ENCODE data around the gene HOXC12.

HOXC12 gene

GRCh38 chr12:54003625-54004024, 48.9 kb downstream of the HOXC12 start:
- no peak overlapping the region for H3K27ac ChIP-seq
- H3K27me3 ChIP-seq, result peaks cover 100% of the 10 kb centered on the region in 11 experiments
- H3K9me3 ChIP-seq (replicated peaks in 1 of 11), result peaks cover 0 to 11% (median 7%) of the 10 kb centered on the region in 11 experiments; a peak in 13 of 22 replicates
- TF ChIP-seq Cebpa-rat (IDR thresholded peaks at IDR 0.05), result no peak
- peaks cover 0 to 15% (median 10%) of the 10 kb centered on the region in 10 experiments; a peak in 14 of 20 replicates for H3K4me1 ChIP-seq
- H3K9ac ChIP-seq, result no peak overlapping the region
- H3K36me3 ChIP-seq, result no peaks in the 10 kb centered on the region
- no peak overlapping the region for H3K4me2 ChIP-seq
- no peak overlapping the region for H3K4me3 ChIP-seq
- H4K20me1 ChIP-seq, result peaks cover 0 to 93% (median 81%) of the 10 kb centered on the region in 11 experiments; a peak in 16 of 22 replicates

GRCh38 chr12:54004063-54004840, 49.5 kb downstream of the HOXC12 start:
- Histone ChIP-seq H3K4me1 (peaks cover 0 to 15% (median 10%) of the 10 kb centered on the region in 10 experiments; a peak in 14 of 20 replicates), H3K27me3 (peaks cover 99 to 100% (median 100%) of the 10 kb centered on the region in 11 experiments), H3K4me3 (no peak overlapping the region), H3K4me2 (0 out of 22 replicates have a peak overlapping the region, but pooled peaks of 1 of the 11 experiments have one; percentile 24), H3K9me3 (replicated peaks in 1 of 11) (peaks cover 0 to 11% (median 7%) of the 10 kb centered on the region in 11 experiments; a peak in 13 of 22 replicates), H3K36me3 (no peaks in the 10 kb centered on the region), H3K9ac (no peak overlapping the region), H3K27ac (no peak overlapping the region), H4K20me1 (peaks cover 0 to 92% (median 81%) of the 10 kb centered on the region in 11 experiments; a peak in 16 of 22 replicates)
- TF ChIP-seq Cebpa-rat (IDR thresholded peaks at IDR 0.05), result no peak

GRCh38 chr12:54004841-54005530, 50.3 kb downstream of the HOXC12 start:
- peaks cover 99 to 100% (median 100%) of the 10 kb centered on the region in 11 experiments for H3K27me3 ChIP-seq

GRCh38 chr12:54005531-54005852, 50.8 kb downstream of the HOXC12 start:
- Histone ChIP-seq H3K4me2 (no peak overlapping the region), H3K9me3 (replicated peaks in 1 of 11) (peaks cover 0 to under 1% (median 0%) of the 10 kb centered on the region in 11 experiments; a peak in 1 of 22 replicates), H3K36me3 (no peaks in the 10 kb centered on the region), H4K20me1 (peaks cover 0 to 93% (median 89%) of the 10 kb centered on the region in 11 experiments; a peak in 17 of 22 replicates), H3K27me3 (peaks cover 99 to 100% (median 100%) of the 10 kb centered on the region in 11 experiments), H3K27ac (no peak overlapping the region), H3K4me1 (peaks cover 0 to 15% (median 10%) of the 10 kb centered on the region in 10 experiments; a peak in 14 of 20 replicates), H3K4me3 (no peak overlapping the region), H3K9ac (no peak overlapping the region)
- TF ChIP-seq Cebpa-rat (IDR thresholded peaks at IDR 0.05), result no peak

More at GRCh38 chr12:54004841-54005530, 50.3 kb downstream of the HOXC12 start:
- peaks cover 0 to 15% (median 10%) of the 10 kb centered on the region in 10 experiments; a peak in 14 of 20 replicates for H3K4me1 ChIP-seq
- H3K4me3 ChIP-seq, result no peak overlapping the region
- H3K4me2 ChIP-seq, result peak overlapping the region in 2 of 11 experiments; percentile 3 to 24; a peak in 1 of 22 replicates
- no peak for TF ChIP-seq Cebpa-rat (IDR thresholded peaks at IDR 0.05)
- peaks cover 0 to 6% (median 4%) of the 10 kb centered on the region in 11 experiments; a peak in 10 of 22 replicates for H3K9me3 ChIP-seq (replicated peaks in 1 of 11)
- no peaks in the 10 kb centered on the region for H3K36me3 ChIP-seq
- H4K20me1 ChIP-seq, result peaks cover 0 to 93% (median 88%) of the 10 kb centered on the region in 11 experiments; a peak in 17 of 22 replicates
- H3K27ac ChIP-seq, result no peak overlapping the region
- H3K9ac ChIP-seq, result no peak overlapping the region

GRCh38 chr12:54005853-54006558, 51.3 kb downstream of the HOXC12 start:
- peak overlapping the region in 5 of 11 experiments; percentile 2 to 21 (median 3); a peak in 4 of 22 replicates for H3K9ac ChIP-seq
- H4K20me1 ChIP-seq, result peaks cover 0 to 93% (median 88%) of the 10 kb centered on the region in 11 experiments; a peak in 17 of 22 replicates
- no peak overlapping the region for H3K27ac ChIP-seq
- no peak for TF ChIP-seq Cebpa-rat (IDR thresholded peaks at IDR 0.05)
- H3K4me2 ChIP-seq, result peak overlapping the region; percentile 63 to 94 (median 79)
- H3K27me3 ChIP-seq, result peaks cover 99 to 100% (median 100%) of the 10 kb centered on the region in 11 experiments
- no peaks in the 10 kb centered on the region for H3K36me3 ChIP-seq
- peak overlapping the region in 9 of 10 experiments; percentile 6 to 59 (median 39); a peak in 15 of 20 replicates for H3K4me3 ChIP-seq
- no peaks in the 10 kb centered on the region for H3K9me3 ChIP-seq (replicated peaks in 1 of 11)
- peaks cover 0 to 15% (median 10%) of the 10 kb centered on the region in 10 experiments; a peak in 14 of 20 replicates for H3K4me1 ChIP-seq

- no peaks in the 10 kb centered on the region for H3K9me3 ChIP-seq (replicated peaks in 1 of 11)
- H3K4me1 ChIP-seq, result peaks cover 0 to 17% (median 10%) of the 10 kb centered on the region in 10 experiments; a peak in 14 of 20 replicates
- peak overlapping the region; percentile 63 to 94 (median 79) for H3K4me2 ChIP-seq
- TF ChIP-seq Cebpa-rat (IDR thresholded peaks at IDR 0.05), result no peak
- H3K27ac ChIP-seq, result no peak overlapping the region
- peak overlapping the region in 5 of 11 experiments; percentile 2 to 21 (median 3); a peak in 3 of 22 replicates for H3K9ac ChIP-seq
- H3K36me3 ChIP-seq, result no peaks in the 10 kb centered on the region
- H3K27me3 ChIP-seq, result peaks cover 99 to 100% (median 100%) of the 10 kb centered on the region in 11 experiments
- H4K20me1 ChIP-seq, result peaks cover 0 to 94% (median 88%) of the 10 kb centered on the region in 11 experiments; a peak in 17 of 22 replicates
- H3K4me3 ChIP-seq, result peak overlapping the region in 9 of 10 experiments; percentile 6 to 59 (median 39); a peak in 15 of 20 replicates
These were observed 52.0 kb downstream of the HOXC12 start for GRCh38 chr12:54006559-54007220.

- peaks cover 0 to 17% (median 10%) of the 10 kb centered on the region in 10 experiments; a peak in 14 of 20 replicates for H3K4me1 ChIP-seq
- H3K27me3 ChIP-seq, result peaks cover 99 to 100% (median 100%) of the 10 kb centered on the region in 11 experiments
- H3K27ac ChIP-seq, result no peak overlapping the region
- H3K4me3 ChIP-seq, result no peak overlapping the region
- H3K4me2 ChIP-seq, result no peak overlapping the region; a peak in 1 of 22 replicates
- TF ChIP-seq Cebpa-rat (IDR thresholded peaks at IDR 0.05), result no peak
- 0 out of 22 replicates have a peak, but pooled peaks cover 0 to under 1% (median 0%) of the 10 kb centered on the region in 11 experiments for H3K9me3 ChIP-seq (replicated peaks in 1 of 11)
- H3K9ac ChIP-seq, result no peak overlapping the region
- H4K20me1 ChIP-seq, result peaks cover 0 to 93% (median 83%) of the 10 kb centered on the region in 11 experiments; a peak in 18 of 22 replicates
- H3K36me3 ChIP-seq, result no peaks in the 10 kb centered on the region
These were observed 53.0 kb downstream of the HOXC12 start for GRCh38 chr12:54007538-54008259.

Measured in BLaER1 treated with 17β-estradiol and CSF1 and Interleukin-3, amounts not matched to agents 10 nM and 100 nM (cell line).